ENCODE data around the gene NENF. TPM values are rescaled to one million over a fixed set of nuclear protein-coding genes. Genes with fewer than 3 reads are reported as not detected.

Gene NENF
- total RNA-seq, 4 donors from 2014 or later: 42.8 to 113 (median 75.7) TPM

DNA sequence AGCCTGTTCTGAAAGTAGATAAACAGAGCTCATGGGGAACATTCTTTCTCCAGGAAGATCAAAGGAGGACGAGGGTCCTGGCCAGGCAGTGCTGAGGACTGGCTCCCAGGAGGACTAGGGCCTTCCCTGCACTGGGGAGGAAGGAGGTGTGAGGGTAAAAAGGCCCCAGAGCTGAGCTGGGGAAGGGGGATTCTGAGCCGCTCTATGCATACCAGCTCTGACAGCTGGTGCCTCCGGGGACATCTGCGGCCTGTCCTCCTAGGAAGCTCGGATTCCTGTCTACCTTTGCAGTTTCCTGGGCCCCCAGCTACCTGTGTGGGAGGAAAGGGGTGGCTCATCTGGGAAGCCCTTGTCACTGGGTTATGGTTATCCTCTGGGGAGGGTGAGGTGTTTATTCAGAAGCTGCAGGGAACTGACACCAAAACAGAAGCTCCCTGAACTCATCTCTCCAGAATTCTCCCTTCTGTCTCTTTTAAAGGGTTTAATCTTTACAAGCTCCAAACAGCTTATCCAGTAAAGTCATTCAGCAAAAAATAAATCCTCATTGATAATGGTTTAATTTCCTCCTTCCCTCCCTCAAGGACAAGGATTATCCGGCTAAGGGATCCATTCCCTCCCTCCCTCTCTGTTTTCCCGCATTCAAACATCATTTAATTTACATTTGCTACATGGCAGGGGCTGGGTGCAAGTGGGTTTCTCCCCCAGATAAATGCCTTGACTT, 31.0 kb downstream of the NENF start:
- Histone ChIP-seq H3K4me1 (peaks cover 0 to 10% (median 0%) of the 10 kb centered on the region in 3 donors), H3K9me3 (no peaks in the 10 kb centered on the region), H3K36me3 (no peaks in the 10 kb centered on the region), H3K27me3 (no peaks in the 10 kb centered on the region), H3K4me3 (no peak overlapping the region), H3K27ac (no peak overlapping the region)
- TF ChIP-seq, protein P1, sequence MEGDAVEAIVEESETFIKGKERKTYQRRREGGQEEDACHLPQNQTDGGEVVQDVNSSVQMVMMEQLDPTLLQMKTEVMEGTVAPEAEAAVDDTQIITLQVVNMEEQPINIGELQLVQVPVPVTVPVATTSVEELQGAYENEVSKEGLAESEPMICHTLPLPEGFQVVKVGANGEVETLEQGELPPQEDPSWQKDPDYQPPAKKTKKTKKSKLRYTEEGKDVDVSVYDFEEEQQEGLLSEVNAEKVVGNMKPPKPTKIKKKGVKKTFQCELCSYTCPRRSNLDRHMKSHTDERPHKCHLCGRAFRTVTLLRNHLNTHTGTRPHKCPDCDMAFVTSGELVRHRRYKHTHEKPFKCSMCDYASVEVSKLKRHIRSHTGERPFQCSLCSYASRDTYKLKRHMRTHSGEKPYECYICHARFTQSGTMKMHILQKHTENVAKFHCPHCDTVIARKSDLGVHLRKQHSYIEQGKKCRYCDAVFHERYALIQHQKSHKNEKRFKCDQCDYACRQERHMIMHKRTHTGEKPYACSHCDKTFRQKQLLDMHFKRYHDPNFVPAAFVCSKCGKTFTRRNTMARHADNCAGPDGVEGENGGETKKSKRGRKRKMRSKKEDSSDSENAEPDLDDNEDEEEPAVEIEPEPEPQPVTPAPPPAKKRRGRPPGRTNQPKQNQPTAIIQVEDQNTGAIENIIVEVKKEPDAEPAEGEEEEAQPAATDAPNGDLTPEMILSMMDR (IDR thresholded peaks at IDR 0.05): no peak
- TF ChIP-seq POLR2A (IDR thresholded peaks at IDR 0.05) (no peak), EP300 (IDR thresholded peaks at IDR 0.05) (no peak), POLR2AphosphoS5 (IDR thresholded peaks at IDR 0.05) (no peak)
- ATAC-seq: no peak
- WGBS, 2 donors (ENCODE audit: low coverage in 1 of 2): 83 to 91% methylated on average over 2 of the region's 7 CpGs

DNA sequence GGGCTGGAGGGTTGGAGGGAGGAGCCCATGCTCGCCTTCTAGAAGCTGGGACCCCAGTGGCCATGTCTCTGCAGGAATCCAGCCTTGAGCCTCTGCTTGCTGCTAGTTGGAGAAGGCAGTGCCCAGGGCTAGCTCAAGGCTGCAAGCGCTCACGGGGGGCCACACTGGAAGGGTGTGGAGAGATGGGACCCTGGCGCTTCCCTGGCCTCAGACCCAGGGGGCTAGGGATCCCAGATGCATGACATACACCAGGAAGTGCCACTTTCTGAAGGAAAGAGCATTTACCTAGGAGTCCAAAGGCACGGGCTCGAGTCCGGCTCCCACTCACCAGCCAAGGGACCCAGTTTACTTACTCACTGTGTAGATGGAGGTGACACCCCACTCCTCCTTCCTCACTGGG, 32.6 kb downstream of the NENF start:
- H3K27ac ChIP-seq: no peak overlapping the region
- WGBS, 2 donors (ENCODE audit: low coverage in 1 of 2): no CpG with 5 or more reads among the region's 7 CpGs
- TF ChIP-seq, protein P1 (IDR thresholded peaks at IDR 0.05): no peak
- no peak for TF ChIP-seq POLR2AphosphoS5 (IDR thresholded peaks at IDR 0.05)
- TF ChIP-seq EP300 (IDR thresholded peaks at IDR 0.05): no peak
- TF ChIP-seq POLR2A (IDR thresholded peaks at IDR 0.05): no peak

GRCh38 chr1:212466437-212466836, 33.7 kb downstream of the NENF start:
- Histone ChIP-seq H3K36me3 (no peaks in the 10 kb centered on the region), H3K9me3 (no peaks in the 10 kb centered on the region), H3K27ac (no peak overlapping the region), H3K4me3 (no peak overlapping the region), H3K27me3 (no peaks in the 10 kb centered on the region), H3K4me1 (peaks cover 0 to 27% (median 11%) of the 10 kb centered on the region in 3 donors)
- ATAC-seq: no peak
- WGBS, 2 donors (ENCODE audit: low coverage in 1 of 2): 67 to 89% methylated on average over 1 of the region's 2 CpGs
- no peak for TF ChIP-seq POLR2AphosphoS5 (IDR thresholded peaks at IDR 0.05)
- no peak for TF ChIP-seq EP300 (IDR thresholded peaks at IDR 0.05)
- TF ChIP-seq, protein P1 (IDR thresholded peaks at IDR 0.05): no peak
- no peak for TF ChIP-seq POLR2A (IDR thresholded peaks at IDR 0.05)

More for the DNA sequence above, 32.6 kb downstream of the NENF start:
- Histone ChIP-seq H3K36me3 (no peaks in the 10 kb centered on the region), H3K9me3 (no peaks in the 10 kb centered on the region), H3K4me3 (no peak overlapping the region), H3K27me3 (no peaks in the 10 kb centered on the region), H3K4me1 (peaks cover 0 to 20% (median 7%) of the 10 kb centered on the region in 3 donors)
- no peak for ATAC-seq

- Histone ChIP-seq H3K36me3 (no peaks in the 10 kb centered on the region), H3K4me1 (peaks cover 0 to 27% (median 11%) of the 10 kb centered on the region in 3 donors), H3K27ac (no peak overlapping the region), H3K4me3 (no peak overlapping the region), H3K27me3 (no peaks in the 10 kb centered on the region), H3K9me3 (no peaks in the 10 kb centered on the region)
- TF ChIP-seq POLR2AphosphoS5 (IDR thresholded peaks at IDR 0.05) (no peak), EP300 (IDR thresholded peaks at IDR 0.05) (no peak), POLR2A (IDR thresholded peaks at IDR 0.05) (no peak)
- TF ChIP-seq, protein P1 (IDR thresholded peaks at IDR 0.05): no peak
- 68 to 79% methylated on average over 10 to 11 of the region's 11 CpGs for WGBS, 2 donors (ENCODE audit: low coverage in 1 of 2)
- no peak for ATAC-seq
Observed at GRCh38 chr1:212466898-212467650, 34.4 kb downstream of the NENF start.
